NOMO-1 (cell line): ENCODE data around the gene NKX1-2.

ENCODE experiments used
- DNase-seq, 2 experiments: peaks; one replicate each; lab custom pipeline; 2025; ENCODE audit not compliant: unreplicated experiment in 2 of 2; lab: John Stamatoyannopoulos, UW

The NKX1-2 gene

GRCh38 chr10:124450012-124450782 lies at the start of gene NKX1-2:
NKX1-2 (minus strand) TSS chr10:124450035; CDS start chr10:124449943, 92 bp downstream.
- DNase-seq = no peak

DNA sequence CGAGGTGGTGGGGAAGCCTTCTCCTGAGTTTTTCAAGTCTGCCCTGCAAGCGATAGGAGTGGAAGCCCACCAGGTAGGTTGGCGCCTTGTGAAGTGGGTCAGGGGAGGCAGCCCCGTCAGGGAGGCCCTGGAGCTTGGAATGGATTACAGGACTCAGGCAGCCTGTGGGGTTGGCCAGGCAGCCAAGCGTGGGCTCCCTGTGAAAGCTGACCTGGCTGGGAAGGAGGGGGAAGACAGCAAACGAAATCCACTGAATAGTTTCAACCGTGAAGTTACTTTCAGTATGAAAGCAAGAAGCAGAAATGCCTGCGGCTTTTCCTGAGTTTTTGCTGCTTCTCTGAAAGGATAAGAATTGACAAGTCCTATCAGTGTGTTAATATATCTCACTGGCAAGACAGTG lies 48.2 kb upstream of the NKX1-2 start:
- no peak for DNase-seq

DNA sequence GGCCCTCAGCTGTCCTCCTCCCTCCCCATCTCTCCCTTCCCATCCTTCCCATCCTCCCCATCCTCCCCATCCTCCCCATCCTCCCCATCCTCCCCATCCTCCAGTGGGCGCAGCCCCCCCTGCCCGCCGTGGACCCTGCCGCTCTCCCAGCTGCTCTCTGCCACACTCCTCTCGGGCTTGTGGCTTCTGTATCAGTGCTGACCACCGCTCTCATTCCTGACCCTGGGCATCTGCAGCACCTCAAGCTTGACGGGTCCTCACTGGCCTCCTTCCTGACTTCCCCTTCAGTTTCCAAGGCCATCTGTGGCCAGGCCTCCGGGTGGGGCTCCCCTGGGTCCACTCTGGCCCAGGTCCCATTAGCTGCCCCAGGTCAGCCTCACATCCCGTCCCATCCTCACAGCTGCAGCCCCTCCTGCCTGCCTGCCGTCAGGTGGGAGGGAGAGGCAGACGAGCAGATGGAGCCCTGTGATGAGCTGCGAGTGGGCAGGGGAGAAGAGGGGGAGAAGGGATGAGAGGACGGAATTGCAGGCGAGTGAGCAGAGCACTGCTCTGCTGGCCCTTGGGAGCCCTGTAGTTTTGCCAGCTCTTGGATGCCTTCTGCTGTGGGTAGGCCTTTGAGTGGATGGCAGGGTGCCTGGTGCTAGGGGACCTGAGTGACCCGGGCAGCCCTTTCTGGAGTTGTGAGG lies 47.5 kb upstream of the NKX1-2 start:
- no peak for DNase-seq

- DNase-seq = no peak
Observed at GRCh38 chr10:124496620-124497019, 46.8 kb upstream of the NKX1-2 start.

GRCh38 chr10:124496150-124496549 lies 46.3 kb upstream of the NKX1-2 start:
- DNase-seq = no peak

DNA sequence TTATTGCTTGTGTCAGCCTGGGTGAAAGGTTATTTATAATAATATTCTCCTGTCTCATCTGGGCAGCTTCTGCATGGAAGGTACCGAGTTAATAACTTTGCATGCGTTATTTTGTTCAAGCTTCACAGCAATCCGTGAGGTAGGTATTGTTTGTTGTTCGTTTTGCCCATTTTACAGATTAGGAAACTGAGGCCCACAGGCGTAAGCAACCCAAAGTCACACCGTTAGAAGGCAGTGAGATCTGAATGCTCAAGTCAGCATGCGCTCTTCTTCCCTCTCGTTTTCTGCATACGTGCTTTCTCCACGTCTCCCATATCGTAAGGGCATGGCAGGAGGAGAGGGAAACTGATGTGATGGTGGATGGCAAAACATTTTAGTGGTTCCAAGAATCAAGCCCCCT lies 45.9 kb upstream of the NKX1-2 start:
- DNase-seq = no peak

GRCh38 chr10:124495162-124495561 lies 45.3 kb upstream of the NKX1-2 start:
- no peak for DNase-seq

- DNase-seq = peak; percentile 11 to 55
Observed at GRCh38 chr10:124494046-124494807, 44.4 kb upstream of the NKX1-2 start.

GRCh38 chr10:124493214-124493882 lies 43.5 kb upstream of the NKX1-2 start:
- peak; percentile 49 to 56 for DNase-seq

- no peak for DNase-seq
Observed at GRCh38 chr10:124492266-124492665, 42.4 kb upstream of the NKX1-2 start.

DNA sequence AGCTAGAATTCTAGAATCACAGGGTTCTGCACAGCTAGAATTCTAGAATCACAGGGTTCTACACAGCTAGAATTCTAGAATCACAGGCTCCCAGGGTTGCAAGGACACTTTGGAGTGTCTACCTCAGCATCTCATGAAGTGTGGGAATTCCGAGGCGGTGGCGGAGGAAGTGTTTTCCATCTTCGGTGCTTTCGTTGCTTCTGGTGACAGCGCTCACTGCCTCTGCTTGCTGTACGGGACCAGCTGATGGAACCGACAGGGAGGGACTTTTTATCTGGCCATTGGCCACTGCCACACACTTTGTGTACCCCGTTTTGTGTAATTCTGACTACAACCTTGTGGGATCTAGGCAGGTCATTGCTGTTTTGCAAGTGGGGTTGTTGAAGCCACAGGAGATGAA lies 41.3 kb upstream of the NKX1-2 start:
- no peak for DNase-seq

DNA sequence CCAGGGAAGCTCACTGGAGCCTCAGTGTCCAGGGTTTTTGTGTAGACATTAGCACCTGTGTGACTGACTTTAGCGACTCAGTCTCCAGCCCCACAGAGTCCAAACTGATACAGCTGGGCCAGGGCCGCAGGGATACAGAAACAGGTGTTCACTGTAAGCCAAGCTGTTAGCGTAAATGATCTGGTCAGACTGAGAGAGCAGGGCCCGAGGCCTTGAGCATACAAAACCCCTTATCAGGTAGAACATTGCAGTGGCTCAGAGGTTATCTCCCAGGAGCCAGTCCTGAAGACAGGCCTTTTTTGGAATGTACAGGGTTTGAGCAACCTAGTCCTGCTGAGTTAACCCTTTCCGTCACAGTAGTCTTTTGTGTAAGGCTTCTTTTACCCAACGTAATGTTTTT lies 36.8 kb upstream of the NKX1-2 start:
- no peak for DNase-seq

- no peak for DNase-seq
Observed at GRCh38 chr10:124484661-124485060, 34.8 kb upstream of the NKX1-2 start.

DNA sequence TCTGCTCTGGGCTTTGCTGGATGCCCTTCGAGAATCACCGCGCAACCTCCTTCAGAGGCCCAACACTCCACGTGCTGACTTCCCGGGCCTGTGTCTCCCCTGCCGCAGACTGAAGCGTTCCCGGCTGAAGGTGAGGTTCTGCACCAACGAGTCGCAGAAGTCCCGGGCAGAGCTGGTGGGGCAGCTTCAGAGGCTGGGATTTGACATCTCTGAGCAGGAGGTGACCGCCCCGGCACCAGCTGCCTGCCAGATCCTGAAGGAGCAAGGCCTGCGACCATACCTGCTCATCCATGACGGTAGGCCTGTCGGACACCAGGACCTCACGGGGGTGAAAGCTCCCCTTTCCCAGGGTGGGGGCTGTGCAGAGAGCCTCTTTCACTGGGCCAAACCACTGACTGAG lies 34.2 kb upstream of the NKX1-2 start:
- DNase-seq = no peak

DNA sequence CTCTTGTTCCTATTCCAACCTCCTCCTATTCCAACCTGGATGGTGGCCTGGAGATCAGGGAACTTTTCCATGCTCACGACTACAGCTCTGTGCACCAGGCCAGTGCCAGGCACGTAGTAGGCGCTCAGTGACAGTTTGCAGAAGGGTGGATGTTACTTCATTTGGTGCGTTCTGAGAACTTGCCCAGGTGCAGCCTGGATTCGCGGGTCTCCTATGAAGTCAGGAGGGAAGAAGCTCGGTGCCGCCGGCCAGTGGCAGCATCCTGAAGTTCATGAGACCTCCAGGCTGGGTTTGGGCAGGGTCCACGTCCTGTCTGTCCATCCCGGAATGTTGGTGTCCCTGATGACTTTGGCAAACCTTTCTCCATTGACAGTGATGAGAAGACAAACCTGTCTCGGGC lies 33.0 kb upstream of the NKX1-2 start:
- DNase-seq = no peak

DNA sequence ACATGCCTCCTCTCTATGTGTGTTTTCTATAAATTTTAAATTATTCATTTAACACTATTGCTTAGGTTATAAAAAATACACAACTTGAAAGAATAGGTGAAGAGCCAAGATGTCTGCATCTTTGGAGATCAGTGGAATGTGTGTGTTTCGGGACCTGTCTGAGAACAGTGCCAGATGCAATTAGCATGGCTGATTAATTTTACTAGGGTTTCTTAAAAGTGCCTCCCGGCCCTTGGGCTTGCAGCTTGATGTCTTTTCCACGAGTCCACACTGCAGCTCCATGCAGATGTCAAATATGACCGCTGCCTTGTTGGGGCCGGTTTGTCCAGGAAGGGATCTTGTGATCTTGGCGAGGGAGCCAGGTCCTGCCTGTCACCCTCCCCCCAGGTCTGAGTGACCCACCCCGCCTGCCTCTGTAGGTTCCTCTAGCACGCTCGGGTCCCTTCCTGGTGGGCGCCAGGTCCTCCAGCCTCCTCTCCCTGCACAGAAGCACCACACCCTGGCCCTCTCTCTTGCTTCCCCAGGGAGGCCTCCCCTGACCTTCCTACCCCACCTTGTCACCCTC lies 32.5 kb upstream of the NKX1-2 start:
- DNase-seq = no peak

GRCh38 chr10:124481717-124482116 lies 31.9 kb upstream of the NKX1-2 start:
- no peak for DNase-seq

DNA sequence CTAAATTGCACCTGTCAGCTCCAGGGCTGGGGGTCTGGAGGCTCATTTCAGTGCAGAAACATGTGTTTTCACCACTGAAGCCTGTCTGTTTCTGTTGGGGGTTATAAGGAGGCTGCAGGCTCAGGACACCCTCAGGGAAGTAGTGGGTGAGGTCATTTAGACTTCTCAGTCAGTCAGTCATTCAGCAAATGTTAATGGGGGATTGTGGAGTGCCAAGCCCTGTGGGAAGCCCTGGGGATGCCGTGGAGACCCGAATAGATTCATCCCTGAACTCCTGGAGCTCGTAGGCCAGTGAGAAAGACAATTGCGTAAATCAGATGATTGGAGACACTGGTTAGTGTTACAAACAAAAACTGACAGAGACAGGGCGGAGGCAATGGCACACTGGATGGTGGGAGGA lies 31.0 kb upstream of the NKX1-2 start:
- DNase-seq = no peak

DNA sequence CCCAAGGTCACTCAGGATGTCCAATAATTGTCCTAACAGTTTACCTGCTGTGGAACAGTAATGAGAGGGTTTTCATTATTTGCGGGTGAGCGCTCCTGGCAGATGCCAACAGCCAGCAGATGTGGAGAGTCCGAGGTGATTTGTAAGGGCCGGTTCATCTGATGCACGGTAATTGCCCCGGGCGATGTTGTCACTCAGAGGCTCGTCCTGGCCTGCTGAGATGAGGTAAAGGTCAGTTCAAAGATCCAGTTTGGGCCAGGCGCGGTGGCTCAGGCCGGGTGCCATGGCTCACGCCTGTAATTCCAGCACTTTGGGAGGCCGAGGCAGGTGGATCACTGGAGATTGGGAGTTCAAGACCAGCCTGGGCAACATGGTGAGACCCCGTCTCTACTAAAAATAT lies 28.7 kb upstream of the NKX1-2 start:
- DNase-seq = no peak

- no peak for DNase-seq
Observed at GRCh38 chr10:124477614-124478363, 28.0 kb upstream of the NKX1-2 start.
